ENCODE measurements around the gene AAMP.
A peak's percentile ranks its signal among the peaks of the same experiment; 100 is the strongest.

Gene AAMP

DNA sequence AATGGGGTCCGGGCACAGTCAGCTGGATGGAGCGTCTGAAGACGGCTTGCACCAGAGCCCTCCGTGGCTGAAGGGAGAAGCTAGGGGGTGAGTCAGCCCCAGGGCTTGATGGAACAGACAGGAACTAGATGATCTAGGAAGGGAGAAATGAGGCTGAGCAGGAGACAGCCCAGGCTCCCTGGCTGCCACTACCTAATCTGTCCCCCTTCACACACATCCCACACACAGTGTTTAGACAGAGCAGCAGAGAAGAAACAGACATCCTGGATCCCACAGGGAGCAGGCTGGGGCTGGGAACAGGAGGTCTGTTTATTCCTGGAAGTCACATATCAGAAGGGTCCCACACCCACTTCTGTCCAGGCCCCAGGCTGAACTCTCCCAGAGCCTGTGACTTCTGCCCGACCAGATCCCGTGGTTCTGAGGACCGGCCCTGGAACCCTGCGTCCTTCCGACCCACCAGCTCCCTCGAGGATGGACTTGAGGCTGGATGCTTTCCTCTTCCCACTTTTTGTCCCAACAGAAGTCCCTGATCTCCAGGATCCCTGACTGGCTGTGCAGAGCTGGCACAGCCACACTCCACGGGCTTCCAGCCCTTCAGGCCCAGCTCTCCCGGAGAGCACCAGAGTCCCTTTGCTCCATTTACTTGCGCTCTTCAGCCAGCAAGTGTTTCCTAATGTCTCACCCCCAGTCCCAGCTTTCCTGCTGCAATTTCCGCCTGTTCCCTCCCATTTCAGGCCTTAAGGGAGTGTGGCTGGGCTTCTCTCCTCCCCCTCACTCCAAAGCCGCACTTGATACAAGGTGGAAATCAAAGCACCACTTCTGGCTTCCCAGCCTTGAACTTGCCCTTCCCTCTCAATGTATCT lies 10.6 kb downstream of the AAMP start:
- no peak for DNase-seq

GRCh38 chr2:218257390-218257981 lies 12.5 kb downstream of the AAMP start:
- peak in 4 of 5 experiments; percentile 45 to 80 (median 55) for DNase-seq

DNA sequence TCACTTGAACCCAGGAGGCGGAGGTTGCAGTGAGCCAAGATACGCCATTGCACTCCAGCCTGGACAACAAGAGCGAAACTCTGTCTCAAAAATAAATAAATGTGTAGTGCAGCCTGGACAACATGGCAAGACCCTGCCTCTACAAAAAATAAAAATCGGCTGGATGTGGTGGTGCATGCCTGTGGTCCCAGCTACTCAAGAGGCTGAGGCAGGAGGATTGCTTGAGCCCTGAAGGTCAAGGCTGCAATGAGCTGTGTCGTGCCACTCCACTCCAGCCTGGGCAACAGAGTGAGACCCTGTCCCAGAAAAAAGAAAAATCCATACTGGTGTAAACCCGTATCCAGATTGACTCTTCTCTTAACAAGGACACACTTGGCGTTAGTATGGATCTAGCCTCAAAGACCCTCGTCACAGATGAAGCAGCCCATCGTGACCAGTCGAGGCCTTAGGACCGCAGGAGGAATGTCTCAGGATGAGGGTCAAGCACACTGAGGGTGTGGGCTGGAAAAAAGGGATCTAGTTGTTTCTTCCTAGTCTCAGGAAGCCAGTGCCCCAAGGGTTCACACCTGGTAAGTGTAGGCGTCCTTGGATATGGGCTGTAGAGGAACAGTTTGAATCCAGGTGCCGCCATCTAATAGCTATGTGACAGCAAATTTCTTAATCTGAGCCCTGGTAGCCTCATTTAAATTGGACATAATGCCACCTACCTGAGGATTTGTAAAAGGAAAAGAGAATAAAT lies 13.2 kb downstream of the AAMP start:
- no peak for DNase-seq

DNA sequence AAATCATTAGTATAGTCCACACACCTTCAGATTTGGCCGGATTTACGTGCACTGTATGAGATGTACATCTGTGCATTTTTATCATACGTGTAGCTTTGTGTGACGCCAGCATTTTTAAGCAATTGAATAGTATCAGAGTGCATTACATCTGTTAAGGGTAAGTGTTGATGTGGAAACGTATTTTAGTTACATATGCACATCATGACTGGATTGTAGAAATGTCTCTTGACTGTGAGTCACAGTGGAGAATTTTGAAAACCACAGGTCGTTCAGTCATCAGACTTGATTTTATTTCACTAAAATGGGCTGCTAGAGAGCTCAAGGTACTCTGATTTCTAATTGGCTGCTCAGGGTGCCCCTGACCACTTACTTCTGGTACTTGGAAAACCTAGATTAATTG lies 14.5 kb downstream of the AAMP start:
- peak in 1 of 5 experiments; percentile 19 for DNase-seq

DNA sequence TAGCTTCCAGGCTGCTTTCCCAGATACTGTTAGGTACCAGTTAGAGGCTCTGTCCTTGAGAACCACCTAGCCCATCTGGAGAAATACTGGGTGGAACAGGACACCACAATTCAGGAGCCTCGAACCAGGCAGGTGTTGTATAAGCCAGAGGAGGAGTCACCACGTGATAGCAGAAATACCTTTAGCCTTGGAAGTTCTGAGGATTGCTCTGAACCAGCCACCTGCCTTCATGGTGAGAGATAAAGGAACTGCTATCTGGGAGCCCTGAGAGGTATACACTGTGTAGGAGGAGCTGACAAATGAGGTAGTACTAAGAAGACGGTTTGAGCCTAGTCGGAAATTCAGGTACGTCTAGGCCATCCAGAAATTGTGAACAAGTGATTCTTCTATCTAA lies 16.7 kb downstream of the AAMP start:
- DNase-seq, result no peak

GRCh38 chr2:218252509-218253231 lies 17.3 kb downstream of the AAMP start:
- no peak for DNase-seq

DNA sequence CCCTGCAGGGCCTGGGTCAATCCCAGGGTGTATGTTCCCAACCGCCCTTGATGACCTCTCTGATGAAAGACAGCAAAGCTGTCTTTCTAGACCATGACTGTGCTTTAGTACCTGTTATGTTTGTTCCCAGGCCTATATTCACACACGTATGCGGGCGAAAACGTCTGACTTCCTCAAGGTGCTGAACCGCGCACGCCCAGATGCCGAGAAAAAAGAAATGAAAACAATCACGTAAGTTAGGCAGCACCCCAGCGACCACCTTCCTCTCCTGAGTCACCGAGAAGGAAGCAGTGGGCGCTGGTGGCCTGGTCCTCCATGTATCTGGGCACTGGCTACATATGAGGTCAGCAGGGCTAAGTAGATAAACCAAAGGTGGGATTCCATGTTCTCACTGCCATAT lies 20.2 kb downstream of the AAMP start:
- no peak for DNase-seq

DNA sequence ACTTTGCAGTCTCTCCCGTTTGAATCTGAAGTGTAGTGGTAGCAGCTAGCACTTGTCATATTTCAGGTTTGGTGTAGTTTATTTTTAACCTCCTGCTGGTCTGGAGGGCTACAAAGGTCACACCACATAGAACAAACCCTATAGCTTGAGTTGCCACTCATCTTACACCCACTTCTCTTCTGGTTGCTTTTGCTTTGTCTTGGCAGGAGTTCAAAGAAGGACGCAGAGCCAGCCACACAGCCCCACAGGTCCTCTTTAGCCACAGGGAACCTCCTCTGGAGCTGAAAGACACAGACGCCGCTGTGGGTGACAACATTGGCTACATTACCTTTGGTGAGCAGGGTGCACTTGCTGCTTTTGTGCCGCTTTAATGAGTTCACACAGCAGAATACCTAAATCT lies 24.7 kb downstream of the AAMP start:
- no peak for DNase-seq

- DNase-seq, result no peak
Measured at GRCh38 chr2:218244665-218245064, 25.3 kb downstream of the AAMP start.

- DNase-seq, result no peak
Measured at GRCh38 chr2:218244204-218244603, 25.7 kb downstream of the AAMP start.

DNA sequence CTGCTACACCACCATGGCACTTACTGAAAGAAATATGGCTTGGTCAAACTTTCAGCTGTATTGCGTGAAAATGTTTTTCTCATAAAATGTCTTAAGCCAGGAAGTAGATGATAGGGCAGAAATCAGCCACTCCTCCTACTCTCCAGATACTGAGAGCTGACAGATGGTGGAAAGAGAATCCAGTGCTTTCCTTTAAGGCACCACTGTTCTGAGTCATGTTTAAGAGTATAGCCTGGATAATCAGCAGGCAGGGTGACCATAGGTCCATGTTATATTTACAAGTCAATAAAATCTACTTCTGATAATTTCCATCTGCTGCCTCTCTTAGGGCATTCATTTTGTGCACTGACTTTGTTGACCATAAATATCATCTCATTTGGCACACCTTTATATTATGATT lies 31.1 kb downstream of the AAMP start:
- DNase-seq, result no peak

- DNase-seq, result no peak
Measured at GRCh38 chr2:218236829-218237228, 33.1 kb downstream of the AAMP start.

DNA sequence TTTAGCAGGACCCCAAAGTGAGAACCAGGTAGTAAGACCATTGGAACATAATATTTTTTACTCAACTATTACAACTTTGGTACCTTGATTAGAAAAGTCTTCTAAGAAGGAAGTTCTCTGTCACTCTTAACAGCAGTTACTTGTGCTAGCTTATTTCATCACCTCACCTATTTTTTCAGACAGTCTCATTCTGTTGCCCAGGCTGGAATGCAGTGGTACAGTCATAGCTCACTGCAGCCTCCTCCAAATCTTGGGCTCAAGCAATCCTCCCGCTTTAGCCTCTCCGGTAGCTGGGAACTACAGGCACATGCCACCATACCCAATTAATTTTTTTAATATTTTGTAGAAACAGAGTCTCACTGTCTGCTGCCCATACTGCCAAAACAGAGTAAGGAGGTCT lies 34.9 kb downstream of the AAMP start:
- no peak for DNase-seq

GRCh38 chr2:218234521-218234920 lies 35.4 kb downstream of the AAMP start:
- DNase-seq, result no peak

DNA sequence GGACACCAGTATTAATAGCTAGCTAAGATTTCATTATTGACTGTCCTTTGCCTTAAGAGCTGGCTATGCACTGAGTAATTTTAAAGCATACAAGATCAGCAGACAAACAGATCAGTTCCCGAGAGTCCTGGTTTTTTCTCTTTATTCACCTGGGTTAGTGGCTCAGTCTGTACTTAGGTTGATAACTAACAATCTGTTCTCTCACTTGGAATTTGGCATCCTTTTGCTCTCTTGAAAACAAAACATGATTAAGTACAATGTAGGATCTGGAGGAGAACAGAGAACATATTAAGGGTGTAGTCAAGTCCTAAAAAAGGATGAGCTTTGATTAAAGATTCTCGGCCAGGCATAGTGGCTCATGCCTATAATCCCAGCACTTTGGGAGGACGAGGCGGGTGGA lies 36.4 kb downstream of the AAMP start:
- no peak for DNase-seq

- peak in 2 of 5 experiments; percentile 31 to 72 for DNase-seq
Measured at GRCh38 chr2:218230882-218231281, 39.1 kb downstream of the AAMP start.

DNA sequence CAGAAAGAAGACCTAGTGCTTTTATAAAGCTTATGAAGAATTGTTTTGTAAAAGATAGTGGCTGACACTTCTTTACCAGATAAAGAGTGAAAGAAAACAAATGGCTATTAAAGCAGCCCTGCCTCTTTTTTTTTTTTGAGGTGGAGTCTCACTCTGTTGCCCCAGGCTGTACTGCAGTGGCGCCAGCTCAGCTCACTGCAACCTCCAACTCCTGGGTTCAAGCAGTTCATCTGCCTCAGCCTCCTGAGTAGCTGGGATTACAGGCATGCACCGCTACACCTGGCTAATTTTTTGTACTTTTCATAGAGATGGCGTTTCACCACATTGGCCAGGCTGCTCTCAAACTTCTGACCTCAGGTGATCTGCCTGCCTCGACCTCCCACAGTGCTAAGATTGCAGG lies 40.1 kb downstream of the AAMP start:
- peak in 1 of 5 experiments; percentile 68 for DNase-seq

- peak in 3 of 5 experiments; percentile 12 to 87 (median 45) for DNase-seq
Measured at GRCh38 chr2:218229239-218229638, 40.7 kb downstream of the AAMP start.

GRCh38 chr2:218228366-218229090 lies 41.4 kb downstream of the AAMP start:
- no peak for DNase-seq

- no peak for DNase-seq
Measured at GRCh38 chr2:218226903-218227302, 43.0 kb downstream of the AAMP start.

DNA sequence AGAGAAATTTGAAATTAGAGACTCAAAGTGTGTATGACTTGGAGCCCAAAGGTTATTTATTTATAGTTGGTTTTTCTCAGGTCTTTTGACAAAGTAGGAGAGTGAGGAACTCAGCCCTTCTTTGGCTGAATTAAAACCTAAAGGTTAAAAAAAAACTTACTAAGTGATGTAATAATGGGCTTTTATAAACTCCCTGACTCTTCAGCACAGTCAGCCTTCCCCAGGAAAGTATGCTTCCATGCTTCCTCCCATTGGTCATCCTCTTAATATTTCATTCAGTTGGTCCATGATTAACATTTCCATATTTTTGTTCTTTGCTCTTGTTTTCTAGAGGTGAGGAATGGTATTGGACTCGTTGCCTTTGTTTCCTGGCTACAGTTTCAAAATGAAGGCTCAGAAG lies 45.8 kb downstream of the AAMP start:
- DNase-seq, result no peak

DNA sequence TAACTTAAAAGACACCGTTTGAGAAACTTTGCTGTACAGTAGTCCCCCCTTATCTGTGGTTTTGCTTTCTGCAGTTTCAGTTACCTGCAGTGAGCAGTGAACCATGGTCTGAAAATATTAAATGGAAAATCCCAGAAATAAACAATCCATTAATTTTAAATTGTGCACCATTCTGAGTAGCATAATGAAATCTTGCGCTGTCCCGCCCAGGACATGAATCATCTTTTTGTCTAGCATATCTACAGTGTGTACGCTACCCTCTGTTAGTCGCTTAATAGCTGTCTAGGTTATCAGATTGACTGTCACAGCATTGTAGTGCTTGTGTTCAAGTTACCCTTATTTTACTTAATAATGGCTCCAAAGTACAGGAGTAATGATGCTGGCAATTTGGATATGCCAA lies 46.9 kb downstream of the AAMP start:
- peak in 1 of 5 experiments; percentile 49 for DNase-seq

Measured in T-helper 2 cell (primary cell).